GM19452 (cell line): ENCODE results near the gene SCT.

ENCODE experiments used
- ATAC-seq: cut with Tn5 transposase; IDR thresholded peaks from one replicate; pipeline ENCODE4 v1.9.1; 2021; ENCODE audit not compliant: unreplicated experiment

Gene SCT

GRCh38 chr11:623349-623869, 3.6 kb downstream of the SCT start:
- no peak for ATAC-seq

- ATAC-seq, result no peak
Observed at GRCh38 chr11:621838-622237, 5.1 kb downstream of the SCT start.

- no peak for ATAC-seq
Observed at GRCh38 chr11:620935-621814, 5.8 kb downstream of the SCT start.

DNA sequence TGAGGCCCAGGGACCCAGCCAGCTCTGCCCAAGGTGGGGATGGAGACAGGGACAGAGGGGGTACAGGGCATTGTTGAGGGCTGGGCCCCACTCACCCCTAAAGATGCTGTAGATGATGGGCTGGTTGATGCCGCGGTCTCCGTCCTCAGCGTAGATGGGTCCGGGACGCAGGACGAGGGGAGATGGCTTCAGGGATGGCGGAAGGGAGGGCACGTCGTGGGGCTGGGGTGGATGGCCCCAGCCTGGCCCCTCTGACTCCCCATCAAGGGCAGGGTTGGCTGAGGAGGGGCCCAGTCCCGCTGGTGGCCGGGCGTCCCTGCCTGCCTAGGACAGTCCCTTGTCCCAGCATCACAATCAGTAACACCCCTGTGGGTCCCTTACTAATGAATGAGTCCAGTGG, 6.8 kb downstream of the SCT start:
- no peak for ATAC-seq

DNA sequence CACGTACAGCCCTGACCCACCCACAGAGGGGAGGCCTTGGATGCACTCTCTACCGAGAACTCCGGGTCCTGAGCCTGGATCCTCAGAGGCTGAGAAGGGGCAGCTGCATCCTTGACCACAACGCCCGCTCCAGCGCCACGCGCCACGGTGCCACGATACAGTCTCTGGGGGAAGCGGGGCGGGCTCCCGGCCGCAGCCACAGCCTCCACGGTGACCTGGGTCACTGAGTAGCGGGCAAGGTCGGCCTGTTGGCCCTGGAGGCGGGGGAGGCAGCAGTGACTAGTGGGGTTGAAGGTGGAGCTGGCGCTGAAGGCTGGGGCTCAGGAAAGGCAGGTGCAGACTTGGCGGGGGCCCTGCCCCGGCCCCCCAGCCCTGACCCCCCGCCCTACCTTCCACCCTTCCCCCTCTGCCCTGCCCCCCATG, 7.3 kb downstream of the SCT start:
- no peak for ATAC-seq

DNA sequence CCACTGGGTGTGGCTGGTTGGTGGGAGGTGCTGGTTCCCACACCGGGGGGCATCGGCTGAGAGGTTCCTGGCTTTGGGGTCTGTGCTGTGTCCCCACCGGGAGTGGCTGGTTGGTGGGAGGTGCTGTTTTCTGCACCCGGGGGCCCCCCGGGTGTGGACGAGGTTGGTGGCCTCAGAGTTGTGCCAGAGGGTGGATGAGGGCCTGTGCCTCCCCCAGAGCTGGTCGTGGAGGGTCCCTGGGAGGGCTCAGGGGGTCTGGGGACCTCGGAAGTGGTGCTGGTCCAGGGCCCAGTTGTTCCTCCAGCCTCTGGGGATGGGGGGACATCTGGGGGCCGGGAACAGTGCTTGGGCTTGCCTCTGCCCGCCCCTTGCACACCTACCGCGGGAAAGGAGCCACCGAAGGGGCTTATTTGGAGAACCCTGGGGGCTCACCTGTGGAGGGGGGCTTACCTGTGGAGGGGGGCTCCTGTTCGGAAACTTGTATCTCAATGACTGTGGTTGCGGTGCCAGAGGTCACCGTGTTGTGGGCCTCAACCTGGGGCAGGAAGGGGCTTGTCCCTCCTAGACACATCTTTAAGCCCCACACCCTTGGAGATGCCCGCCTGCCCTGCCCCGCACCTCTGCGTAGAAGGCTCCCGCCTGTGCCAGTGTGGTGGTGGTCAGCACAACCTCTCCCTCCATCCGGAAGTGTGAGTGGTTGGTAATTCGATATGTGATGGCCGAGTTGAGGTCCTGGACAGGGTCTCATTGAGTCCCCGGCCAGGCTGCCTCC, 7.9 kb downstream of the SCT start:
- ATAC-seq, result no peak

GRCh38 chr11:617912-618682, 8.9 kb downstream of the SCT start:
- no peak for ATAC-seq

- no peak for ATAC-seq
Observed at GRCh38 chr11:617199-617911, 9.6 kb downstream of the SCT start.

DNA sequence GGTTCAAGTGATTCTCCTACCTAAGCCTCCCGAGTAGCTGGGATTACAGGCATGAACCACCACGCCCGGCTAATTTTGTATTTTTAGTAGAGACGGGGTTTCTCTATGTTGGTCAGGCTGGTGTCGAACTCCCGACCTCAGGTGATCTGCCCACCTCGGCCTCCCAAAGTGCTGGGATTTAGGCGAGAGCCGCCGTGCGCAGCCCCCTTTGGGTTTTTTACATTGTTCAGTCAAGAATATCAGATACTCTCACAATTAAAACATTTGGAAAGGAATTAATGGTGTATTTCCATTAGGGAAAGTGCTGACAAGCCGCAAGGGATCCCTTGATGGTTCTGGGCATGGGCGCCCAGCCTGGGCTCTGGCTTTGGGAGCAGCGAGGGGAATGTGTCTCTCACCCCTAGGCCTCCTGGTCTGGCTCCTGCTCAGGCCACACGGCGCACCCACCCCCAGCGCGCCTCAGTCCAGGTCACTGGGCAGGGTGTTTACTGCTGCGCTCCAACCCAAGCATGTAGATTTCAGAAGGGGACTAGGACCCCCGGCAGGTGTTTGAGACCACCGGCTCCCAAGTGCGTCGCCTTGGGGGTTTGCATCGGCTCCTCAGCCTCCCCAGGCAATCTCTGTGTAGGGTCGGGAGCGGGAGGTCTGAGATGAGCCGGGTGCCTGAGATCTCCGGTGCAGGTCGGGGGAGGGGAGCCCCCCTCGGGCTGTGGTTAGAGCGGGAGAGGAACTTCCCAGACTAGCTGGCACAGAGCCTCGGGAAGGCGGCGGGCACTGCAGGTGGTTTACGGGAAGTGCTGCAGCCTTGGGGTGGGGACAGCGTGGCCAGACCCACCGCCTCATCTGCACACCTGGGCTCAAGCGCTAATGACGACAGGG, 10.4 kb downstream of the SCT start:
- ATAC-seq, result no peak

GRCh38 chr11:615504-616319, 11.3 kb downstream of the SCT start, which contains the start of gene IRF7:
IRF7 (minus strand) TSS chr11:615950; CDS start chr11:615364, 586 bp downstream.
- peak; percentile 83 for ATAC-seq

GRCh38 chr11:614623-615503, 12.1 kb downstream of the SCT start:
- ATAC-seq, result no peak

DNA sequence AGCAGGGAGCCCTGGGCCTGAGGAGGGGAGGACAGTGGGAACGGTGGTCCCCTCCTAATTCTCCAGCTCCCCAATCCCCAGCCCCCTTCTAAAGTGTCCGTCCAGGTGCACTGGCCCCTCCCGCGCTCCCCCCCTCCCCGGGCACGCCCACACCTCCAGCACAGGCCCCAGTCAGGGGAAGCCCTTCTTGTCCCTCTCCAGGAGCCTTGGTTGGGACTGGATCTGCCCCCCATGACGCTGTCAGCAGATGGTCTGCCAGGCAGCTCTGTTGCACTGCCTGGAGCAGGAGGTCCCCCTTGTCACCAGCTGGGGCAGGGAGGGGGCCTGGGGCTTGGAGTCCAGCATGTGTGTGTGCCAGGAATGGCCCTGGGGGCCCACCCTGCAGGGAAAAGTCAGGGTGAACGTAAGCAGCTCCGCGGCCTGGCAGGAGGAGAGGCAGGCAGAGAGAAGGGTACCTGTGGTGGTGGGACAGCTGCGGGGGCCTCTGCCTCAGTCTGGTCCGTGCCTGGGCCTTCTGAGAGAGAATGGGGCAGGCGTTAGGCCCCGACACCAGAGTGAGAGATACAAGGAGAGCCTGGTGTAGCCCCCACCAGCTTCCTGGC, 12.9 kb downstream of the SCT start:
- no peak for ATAC-seq

DNA sequence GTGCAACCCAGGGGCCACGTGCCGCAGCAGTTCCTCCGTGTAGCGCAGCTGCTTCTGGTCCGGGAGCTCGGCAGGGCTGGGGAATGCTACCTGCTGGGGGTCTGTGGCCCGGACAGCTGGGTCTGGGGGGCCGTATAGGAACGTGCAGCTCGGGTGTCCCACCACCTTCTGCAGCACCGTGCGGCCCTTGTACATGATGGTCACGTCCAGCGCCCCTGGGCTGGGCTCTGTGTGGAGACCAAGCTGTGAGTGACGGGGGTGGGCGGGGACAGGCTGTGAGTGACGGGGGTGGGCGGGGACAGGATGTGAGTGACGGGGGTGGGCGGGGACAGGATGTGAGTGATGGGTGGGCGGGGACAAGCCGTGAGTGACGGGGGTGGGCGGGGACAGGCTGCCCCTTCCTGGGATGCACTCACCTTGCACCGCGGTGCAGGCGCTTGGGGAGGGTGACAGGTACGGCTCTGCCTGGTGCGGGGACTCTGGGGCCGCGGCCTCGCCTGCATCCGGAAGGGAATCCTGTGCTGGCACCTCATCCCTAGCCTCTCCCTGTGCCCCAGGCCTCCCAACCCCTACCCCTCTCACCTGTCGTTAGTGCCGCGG, 13.5 kb downstream of the SCT start:
- no peak for ATAC-seq

GRCh38 chr11:612961-613300, 14.1 kb downstream of the SCT start:
- no peak for ATAC-seq

- no peak for ATAC-seq
Observed at GRCh38 chr11:612201-612960, 14.6 kb downstream of the SCT start.
